Measurements from ENCODE around the gene GREB1L.

- TF ChIP-seq POLR2A (IDR thresholded peaks at IDR 0.05), result no peak
- no peak for TF ChIP-seq CTCF (IDR thresholded peaks at IDR 0.05)
These were observed 15.4 kb downstream of the GREB1L start for GRCh38 chr18:21257386-21257785.

Data from vagina (tissue), 2 donors.